ENCODE results near the gene BNC2. TPM values are rescaled to one million over a fixed set of nuclear protein-coding genes. Genes with fewer than 3 reads are reported as not detected.

BNC2 gene
- total RNA-seq, 1 experiment from 2014 or later = 16.1 TPM

DNA sequence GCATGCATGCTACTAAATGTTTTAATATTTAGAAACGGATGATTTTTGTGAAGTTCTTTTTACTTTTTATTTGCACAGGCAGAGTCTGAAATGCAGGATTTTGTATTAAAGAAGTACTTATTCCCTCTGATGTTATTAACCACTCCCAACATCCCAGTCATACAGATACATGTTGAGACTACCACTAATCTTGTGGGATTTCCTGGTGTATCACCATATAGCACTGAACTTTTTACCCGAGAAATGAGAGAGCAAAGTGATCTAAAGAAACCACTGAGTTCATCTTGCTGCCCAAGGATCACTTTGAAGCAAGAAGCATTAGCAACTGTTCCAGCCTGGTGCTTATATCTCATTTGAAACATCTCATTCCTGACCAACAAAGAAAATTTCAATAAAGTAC lies 443.8 kb downstream of the BNC2 start:
- H3K4me3 ChIP-seq = no peak overlapping the region
- no peaks in the 10 kb centered on the region for H3K27me3 ChIP-seq
- H3K4me1 ChIP-seq = peaks cover 26% of the 10 kb centered on the region
- DNase-seq = peak in 1 of 2 experiments; percentile 21
- H3K9me3 ChIP-seq (replicated peaks) = no peaks in the 10 kb centered on the region
- no peaks in the 10 kb centered on the region for H3K36me3 ChIP-seq
- no peak overlapping the region for H3K27ac ChIP-seq

DNA sequence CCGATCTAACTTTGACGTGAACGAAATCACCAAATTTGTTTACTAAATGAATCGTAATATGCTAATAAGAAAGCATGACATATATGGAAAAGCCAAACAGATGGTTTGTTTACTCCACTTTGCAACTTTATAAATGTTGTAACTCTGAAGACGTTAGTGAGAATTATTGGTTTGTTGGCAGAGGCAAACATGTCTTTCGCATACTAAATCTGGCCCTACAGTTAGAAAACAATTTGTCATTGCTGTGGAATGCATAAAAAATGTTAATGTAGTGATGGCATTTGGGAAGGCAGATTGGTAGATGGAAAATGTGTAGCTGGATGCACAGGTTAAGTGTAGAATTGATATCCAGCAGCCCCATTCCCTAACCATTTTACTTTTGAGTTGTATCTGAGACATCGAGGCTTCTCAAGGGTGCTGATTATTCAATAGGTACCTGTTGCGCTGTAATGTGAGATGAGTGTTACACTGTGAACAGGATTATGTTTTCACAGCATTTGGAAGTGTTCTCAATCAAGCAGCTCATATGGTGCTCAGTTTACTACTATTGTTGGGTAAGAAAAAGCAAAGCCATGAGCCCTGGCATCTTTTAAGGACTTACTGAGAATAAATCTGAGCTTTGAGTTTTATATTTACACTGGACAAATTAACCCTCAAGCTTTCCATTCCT lies 444.8 kb downstream of the BNC2 start:
- Histone ChIP-seq H3K27me3 (no peaks in the 10 kb centered on the region), H3K9me3 (replicated peaks) (no peaks in the 10 kb centered on the region), H3K36me3 (no peaks in the 10 kb centered on the region), H3K4me3 (no peak overlapping the region), H3K4me1 (peaks cover 35% of the 10 kb centered on the region), H3K27ac (peak overlapping the region; percentile 53)
- DNase-seq = no peak

DNA sequence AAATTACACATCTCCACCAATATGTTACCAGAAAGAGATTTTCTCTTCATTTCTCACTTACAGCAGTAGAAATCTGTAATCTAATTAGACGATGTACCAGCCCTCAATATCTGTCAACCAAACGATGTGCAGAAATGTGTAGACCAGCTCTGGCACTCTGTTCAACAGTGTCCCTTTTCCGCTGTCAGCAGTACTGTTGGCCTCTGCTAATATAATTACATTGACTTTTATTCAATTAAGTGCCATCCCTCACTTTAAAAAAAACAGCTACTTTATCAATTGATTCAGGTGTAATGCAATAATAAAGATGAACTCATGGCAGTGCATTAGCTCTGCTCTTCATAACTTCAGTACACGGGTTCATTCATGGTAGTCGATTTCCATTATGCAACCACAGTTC lies 448.4 kb downstream of the BNC2 start:
- no peak for DNase-seq
- Histone ChIP-seq H3K4me3 (no peak overlapping the region), H3K27ac (peak overlapping the region; percentile 25), H3K4me1 (peaks cover 35% of the 10 kb centered on the region), H3K9me3 (replicated peaks) (no peaks in the 10 kb centered on the region), H3K36me3 (no peaks in the 10 kb centered on the region; the same call in 1 of the 2 replicates), H3K27me3 (no peaks in the 10 kb centered on the region)

DNA sequence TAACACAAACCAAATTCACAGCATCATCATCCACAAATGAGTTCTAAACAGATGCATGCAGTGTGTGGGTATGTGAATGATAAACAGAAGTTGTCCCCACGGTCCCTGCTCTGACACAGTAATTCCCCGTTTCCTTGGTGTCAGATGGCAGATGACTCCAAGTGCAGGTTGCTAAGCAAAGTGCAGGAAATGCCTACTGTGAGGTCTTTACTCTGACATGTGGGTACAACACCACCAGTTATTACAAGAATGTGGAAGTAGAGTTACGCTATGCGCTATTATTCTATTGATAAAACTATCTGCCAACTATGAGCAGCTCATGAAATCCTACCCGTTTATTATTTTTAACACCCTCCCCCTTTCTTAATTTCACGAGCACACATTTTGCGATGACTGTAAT lies 448.9 kb downstream of the BNC2 start:
- peak; percentile 42 to 67 for DNase-seq

DNA sequence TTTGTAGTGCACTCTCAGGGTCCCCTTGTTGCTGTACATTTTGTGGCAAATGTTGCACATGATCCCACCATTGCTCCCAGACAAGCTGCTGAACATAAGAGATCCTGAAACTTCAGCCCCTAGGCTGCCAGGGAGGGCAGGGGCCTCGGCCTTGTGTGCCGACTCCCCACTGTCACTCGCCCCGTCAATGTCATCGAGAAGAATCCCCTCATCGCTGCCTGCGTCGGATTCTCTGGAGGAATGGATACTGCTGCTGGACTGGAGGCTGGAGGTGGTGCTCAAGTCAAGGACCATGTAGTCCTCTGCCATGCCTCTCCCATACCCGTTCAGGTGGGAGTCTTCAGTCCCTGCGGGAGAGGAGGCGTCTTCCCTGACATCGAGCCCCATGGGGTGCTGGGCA lies 451.3 kb downstream of the BNC2 start:
- no peak for DNase-seq
- Histone ChIP-seq H3K4me3 (no peak overlapping the region), H3K4me1 (peaks cover 15% of the 10 kb centered on the region; the same call in 1 of the 2 replicates)

More for the DNA sequence above, 448.9 kb downstream of the BNC2 start:
- Histone ChIP-seq H3K27ac (peak overlapping the region; percentile 25), H3K4me3 (0 out of 2 replicates have a peak overlapping the region, but pooled peaks have one; percentile 0), H3K4me1 (peaks cover 29% of the 10 kb centered on the region), H3K27me3 (no peaks in the 10 kb centered on the region), H3K36me3 (no peaks in the 10 kb centered on the region; the same call in 1 of the 2 replicates), H3K9me3 (replicated peaks) (no peaks in the 10 kb centered on the region)

DNA sequence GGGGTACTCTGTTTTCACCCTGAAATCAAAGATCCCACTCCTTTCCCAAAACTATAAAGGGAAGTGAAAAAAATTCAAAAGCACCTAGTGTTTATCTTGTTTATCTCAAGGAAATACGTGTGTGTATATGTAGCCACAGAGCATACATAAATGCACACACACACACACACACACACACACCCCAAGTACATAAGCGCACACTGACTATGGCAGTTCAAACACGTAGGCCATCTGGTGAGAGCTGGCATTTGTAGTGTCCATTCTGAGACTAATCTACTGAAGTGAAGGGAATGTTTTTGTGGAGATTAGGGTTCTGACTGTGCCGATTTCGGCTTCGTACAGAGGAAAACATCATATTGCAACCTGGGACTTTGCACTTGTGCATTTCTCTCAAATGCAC lies 451.7 kb downstream of the BNC2 start:
- no peaks in the 10 kb centered on the region for H3K9me3 ChIP-seq (replicated peaks)
- H3K4me1 ChIP-seq = peaks cover 15% of the 10 kb centered on the region; the same call in 1 of the 2 replicates
- no peak for DNase-seq
- no peak overlapping the region for H3K27ac ChIP-seq
- no peaks in the 10 kb centered on the region for H3K27me3 ChIP-seq
- no peaks in the 10 kb centered on the region; the same call in 1 of the 2 replicates for H3K36me3 ChIP-seq
- H3K4me3 ChIP-seq = no peak overlapping the region

More for the DNA sequence above, 451.3 kb downstream of the BNC2 start:
- Histone ChIP-seq H3K27me3 (no peaks in the 10 kb centered on the region), H3K36me3 (no peaks in the 10 kb centered on the region; the same call in 1 of the 2 replicates), H3K9me3 (replicated peaks) (no peaks in the 10 kb centered on the region), H3K27ac (no peak overlapping the region)

DNA sequence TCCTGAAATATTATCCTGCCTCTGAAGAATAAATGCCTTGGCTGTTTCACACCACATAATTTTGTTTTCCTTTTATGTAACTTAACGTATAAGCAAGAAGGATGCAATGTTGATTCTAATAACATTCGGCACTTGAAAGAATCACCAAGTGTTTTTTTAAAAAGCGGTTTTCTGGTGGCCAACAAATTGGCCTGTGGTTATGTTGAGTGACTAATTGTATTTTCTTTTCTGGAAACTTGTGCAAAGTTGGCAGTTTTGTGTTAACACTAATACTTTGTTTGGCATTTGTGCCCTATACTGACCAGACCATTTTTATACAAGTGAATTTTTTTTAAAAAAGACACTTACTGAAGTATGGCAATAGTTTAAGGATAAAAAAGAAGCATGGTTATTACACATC lies 452.7 kb downstream of the BNC2 start:
- peaks cover 15% of the 10 kb centered on the region; the same call in 1 of the 2 replicates for H3K4me1 ChIP-seq
- H3K27ac ChIP-seq = no peak overlapping the region
- no peaks in the 10 kb centered on the region; the same call in 1 of the 2 replicates for H3K36me3 ChIP-seq
- no peak for DNase-seq
- no peaks in the 10 kb centered on the region for H3K9me3 ChIP-seq (replicated peaks)
- no peak overlapping the region for H3K4me3 ChIP-seq
- no peaks in the 10 kb centered on the region for H3K27me3 ChIP-seq

DNA sequence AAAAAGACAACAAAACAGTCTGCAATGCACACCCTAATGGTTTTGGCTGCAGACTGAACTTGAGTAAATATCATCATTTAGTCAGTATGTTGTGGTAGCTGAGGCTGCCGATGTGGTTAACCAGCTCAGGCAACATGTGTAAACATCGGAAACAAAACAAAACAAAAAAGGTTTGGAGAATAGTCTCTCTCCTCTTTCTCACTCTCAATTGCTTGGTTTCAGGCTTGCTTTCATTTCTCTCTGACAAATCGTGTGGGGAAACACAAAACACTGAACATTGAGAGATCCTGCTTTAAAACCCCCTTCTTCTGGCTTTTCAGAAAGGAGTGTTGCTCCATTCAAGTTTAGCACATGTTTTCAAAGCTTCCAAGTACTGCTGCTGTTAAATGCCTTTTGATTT lies 453.3 kb downstream of the BNC2 start:
- Histone ChIP-seq H3K4me1 (peaks cover 13% of the 10 kb centered on the region; the same call in 1 of the 2 replicates), H3K4me3 (no peak overlapping the region), H3K9me3 (replicated peaks) (no peaks in the 10 kb centered on the region), H3K36me3 (no peaks in the 10 kb centered on the region; the same call in 1 of the 2 replicates), H3K27me3 (no peaks in the 10 kb centered on the region), H3K27ac (no peak overlapping the region)
- DNase-seq = no peak

DNA sequence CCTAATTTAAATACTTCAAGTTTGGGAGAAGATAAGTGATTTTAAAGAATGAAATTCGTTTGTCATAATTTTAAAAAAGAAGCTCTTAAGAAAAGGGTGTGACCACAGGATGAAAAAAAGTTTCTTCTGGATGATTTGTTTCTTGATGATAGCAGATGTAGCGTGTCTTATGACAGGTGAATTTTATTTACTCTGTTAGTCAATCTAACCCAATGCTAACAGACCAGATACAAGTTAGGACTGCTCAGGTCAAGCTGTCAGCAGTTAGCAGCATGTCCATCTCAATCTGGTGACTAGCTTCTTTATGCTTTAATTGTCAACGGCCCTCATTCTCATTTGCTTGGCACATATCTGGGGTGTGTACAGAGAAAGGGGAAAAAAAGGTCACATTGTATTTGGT lies 456.0 kb downstream of the BNC2 start:
- Histone ChIP-seq H3K36me3 (no peaks in the 10 kb centered on the region; the same call in 1 of the 2 replicates), H3K9me3 (replicated peaks) (no peaks in the 10 kb centered on the region), H3K27me3 (no peaks in the 10 kb centered on the region), H3K4me3 (no peak overlapping the region), H3K4me1 (no peaks in the 10 kb centered on the region), H3K27ac (no peak overlapping the region)
- no peak for DNase-seq

DNA sequence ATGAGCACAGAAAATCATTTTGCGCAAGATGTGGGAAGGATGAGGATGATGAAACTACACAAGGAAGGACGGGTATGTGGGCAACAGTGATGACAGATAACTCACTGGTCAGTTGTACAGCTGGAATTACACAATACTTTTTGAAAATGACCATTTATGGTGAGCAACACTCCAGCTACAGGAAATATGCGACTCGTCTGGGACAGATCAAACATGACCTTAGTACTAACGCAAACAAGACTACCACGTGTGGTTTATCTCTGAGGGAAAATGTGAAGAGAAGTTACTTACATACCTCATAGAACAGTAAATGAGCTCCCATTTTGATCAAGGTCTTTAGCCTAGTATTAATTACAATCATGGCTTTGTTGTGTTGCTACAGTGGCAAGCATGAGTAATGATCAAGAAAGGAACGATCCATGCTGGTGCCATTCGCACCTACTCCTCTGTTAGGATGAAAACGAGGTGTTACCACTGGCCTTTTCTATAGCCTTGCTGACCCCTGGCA lies 456.9 kb downstream of the BNC2 start:
- H3K27ac ChIP-seq = no peak overlapping the region

DNA sequence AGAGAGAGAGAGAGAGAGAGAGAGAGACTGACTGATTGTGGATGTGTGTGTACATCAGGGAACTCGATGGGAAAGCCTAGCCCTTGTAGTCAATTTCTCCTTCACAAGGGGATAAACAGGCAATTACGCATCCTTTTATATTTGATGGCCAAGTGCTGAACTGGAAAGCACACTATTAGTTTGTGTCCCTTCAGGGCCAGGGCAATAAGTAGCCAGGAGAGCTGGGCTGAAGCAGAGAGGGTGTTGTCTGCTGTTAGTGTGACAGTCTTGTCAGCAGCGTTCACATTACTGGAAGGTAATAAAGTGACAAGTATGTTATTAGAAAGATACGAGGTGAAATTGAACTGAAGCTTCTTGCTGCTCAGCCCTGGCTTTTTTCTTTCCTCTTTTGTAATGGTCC lies 457.7 kb downstream of the BNC2 start:
- Histone ChIP-seq H3K27me3 (no peaks in the 10 kb centered on the region), H3K4me1 (no peaks in the 10 kb centered on the region), H3K9me3 (replicated peaks) (no peaks in the 10 kb centered on the region), H3K4me3 (no peak overlapping the region), H3K27ac (no peak overlapping the region), H3K36me3 (no peaks in the 10 kb centered on the region)
- no peak for DNase-seq

More for the DNA sequence above, 456.9 kb downstream of the BNC2 start:
- Histone ChIP-seq H3K4me3 (no peak overlapping the region), H3K27me3 (no peaks in the 10 kb centered on the region), H3K9me3 (replicated peaks) (no peaks in the 10 kb centered on the region), H3K4me1 (no peaks in the 10 kb centered on the region), H3K36me3 (no peaks in the 10 kb centered on the region; the same call in 1 of the 2 replicates)
- no peak for DNase-seq

DNA sequence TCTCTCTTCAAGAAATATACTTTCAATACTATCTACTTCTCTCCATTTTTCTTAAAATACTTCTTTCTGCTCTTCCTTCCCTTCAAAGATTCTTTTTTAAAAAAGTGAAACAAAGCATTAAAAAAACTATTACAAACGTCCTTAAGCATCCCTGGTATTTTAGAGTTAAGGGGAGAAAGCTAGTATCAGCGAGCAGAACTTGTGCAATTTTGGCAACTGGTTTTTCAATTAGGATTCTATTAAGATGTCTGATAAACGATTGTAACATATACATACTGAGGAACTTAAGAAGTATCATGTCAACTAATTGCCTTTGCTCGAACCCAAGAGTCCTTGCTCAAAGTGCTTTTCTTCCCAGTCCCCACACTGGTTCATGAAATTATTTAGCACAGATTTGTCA lies 459.2 kb downstream of the BNC2 start:
- Histone ChIP-seq H3K27ac (no peak overlapping the region), H3K36me3 (no peaks in the 10 kb centered on the region), H3K4me3 (no peak overlapping the region), H3K27me3 (no peaks in the 10 kb centered on the region), H3K4me1 (peaks cover 7% of the 10 kb centered on the region), H3K9me3 (replicated peaks) (no peaks in the 10 kb centered on the region)
- DNase-seq = no peak

DNA sequence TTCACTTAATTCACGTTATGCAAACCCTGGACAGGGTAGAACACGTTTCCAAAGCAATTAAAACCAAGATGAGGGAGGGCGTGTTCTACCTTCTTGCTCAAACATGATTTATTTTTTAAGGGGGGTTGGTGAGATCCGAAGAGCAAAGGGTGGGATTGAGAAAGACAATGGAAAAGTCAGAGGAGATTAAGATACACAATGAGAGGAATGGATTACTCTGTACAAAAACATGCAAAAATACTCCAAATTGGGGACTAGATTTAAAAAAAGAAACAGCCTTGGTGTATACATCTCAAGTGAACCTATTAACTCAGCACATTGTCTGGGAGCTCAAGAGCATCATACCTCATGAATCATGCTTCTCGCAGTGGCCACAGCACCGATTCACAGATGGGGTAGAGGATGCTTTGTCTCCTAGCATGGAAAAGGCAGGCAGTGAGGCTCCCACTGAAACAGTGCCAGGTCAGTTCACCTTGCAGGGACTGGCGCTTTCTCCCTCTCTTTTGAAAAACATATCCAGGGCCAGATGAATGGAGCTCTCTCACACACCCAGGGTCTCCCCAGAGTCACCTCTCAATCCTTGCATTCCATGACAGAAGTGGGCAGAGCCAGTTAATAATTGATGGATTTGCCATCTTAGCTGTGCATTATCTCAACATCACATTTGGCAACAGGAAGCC lies 459.7 kb downstream of the BNC2 start:
- DNase-seq = no peak
- H3K27ac ChIP-seq = no peak overlapping the region

DNA sequence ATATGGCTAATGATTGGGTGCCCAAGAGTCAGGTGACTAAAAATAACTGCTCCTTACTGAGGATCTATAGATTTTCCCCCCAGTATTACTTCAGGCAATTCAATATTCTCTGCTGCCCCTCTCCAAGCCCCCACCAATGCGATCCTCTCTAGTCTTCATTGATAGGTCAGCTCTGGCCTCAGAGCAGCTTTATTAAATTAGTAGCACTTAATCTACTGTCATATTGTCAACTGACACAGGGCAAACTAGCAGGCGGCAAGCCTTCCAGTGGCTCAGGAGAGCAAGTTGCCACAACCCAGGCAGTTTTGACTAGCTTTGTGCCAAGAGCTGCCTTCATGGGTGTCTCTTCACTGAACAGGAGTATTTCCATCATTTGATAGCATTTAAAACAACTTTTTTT lies 462.9 kb downstream of the BNC2 start:
- H3K27me3 ChIP-seq = no peaks in the 10 kb centered on the region
- DNase-seq = no peak
- H3K4me3 ChIP-seq = no peak overlapping the region
- no peaks in the 10 kb centered on the region for H3K9me3 ChIP-seq (replicated peaks)
- no peaks in the 10 kb centered on the region for H3K36me3 ChIP-seq
- H3K4me1 ChIP-seq = peaks cover 17% of the 10 kb centered on the region
- no peak overlapping the region for H3K27ac ChIP-seq

More for the DNA sequence above, 459.7 kb downstream of the BNC2 start:
- Histone ChIP-seq H3K36me3 (no peaks in the 10 kb centered on the region), H3K27me3 (no peaks in the 10 kb centered on the region), H3K4me3 (no peak overlapping the region), H3K9me3 (replicated peaks) (no peaks in the 10 kb centered on the region), H3K4me1 (peaks cover 13% of the 10 kb centered on the region)

DNA sequence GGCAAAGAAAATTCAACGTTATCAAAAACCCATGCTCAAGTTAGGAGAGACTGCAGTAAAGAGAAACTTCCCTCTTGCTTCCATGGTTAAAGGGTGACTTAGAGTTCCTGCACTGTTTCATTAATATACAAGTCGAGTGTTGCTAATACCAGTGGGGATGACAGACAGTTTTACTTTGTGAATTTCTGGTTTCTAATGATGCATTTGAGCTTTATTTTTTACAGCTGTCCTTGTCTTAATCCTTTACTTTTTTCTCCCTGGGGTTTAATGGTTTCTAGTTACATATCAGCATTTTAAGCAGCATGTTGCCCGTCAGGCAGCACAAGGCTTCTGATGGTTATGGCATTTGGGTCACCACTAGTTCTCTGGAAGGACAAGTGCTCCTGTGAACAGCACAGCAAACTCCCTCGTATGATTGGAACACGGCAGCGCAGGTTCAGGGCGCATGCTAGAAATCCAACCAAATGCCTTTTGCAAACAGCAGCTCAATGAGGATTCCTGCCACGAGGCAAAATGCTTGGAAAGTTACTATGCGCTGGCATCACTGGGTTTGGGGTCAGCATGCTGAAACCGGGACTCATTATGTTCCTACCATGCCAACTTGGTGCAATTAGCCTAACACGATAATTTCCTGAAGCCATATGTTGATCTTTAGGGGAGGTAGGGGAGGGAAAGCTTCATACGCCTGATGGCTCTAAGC lies 463.8 kb downstream of the BNC2 start:
- peak; percentile 30 to 57 for DNase-seq
- H3K9me3 ChIP-seq (replicated peaks) = no peaks in the 10 kb centered on the region
- no peak overlapping the region for H3K27ac ChIP-seq
- no peak overlapping the region for H3K4me3 ChIP-seq
- H3K27me3 ChIP-seq = no peaks in the 10 kb centered on the region
- no peaks in the 10 kb centered on the region for H3K36me3 ChIP-seq
- peaks cover 17% of the 10 kb centered on the region for H3K4me1 ChIP-seq
